NCI-H2107 (cell line): Measurements from ENCODE around the gene ITM2C.

ENCODE experiments used
- DNase-seq: peaks from one replicate; lab custom pipeline; 2025; lab: John Stamatoyannopoulos, UW

Gene ITM2C

GRCh38 chr2:230864605-230865306, at the start of gene ITM2C:
TSS of gene ITM2C (plus strand) at chr2:230864942. CDS start at chr2:230865026, 84 bp downstream.
- no peak for DNase-seq

- DNase-seq = no peak
Measured at GRCh38 chr2:230815088-230815487, 49.7 kb upstream of the ITM2C start.

DNA sequence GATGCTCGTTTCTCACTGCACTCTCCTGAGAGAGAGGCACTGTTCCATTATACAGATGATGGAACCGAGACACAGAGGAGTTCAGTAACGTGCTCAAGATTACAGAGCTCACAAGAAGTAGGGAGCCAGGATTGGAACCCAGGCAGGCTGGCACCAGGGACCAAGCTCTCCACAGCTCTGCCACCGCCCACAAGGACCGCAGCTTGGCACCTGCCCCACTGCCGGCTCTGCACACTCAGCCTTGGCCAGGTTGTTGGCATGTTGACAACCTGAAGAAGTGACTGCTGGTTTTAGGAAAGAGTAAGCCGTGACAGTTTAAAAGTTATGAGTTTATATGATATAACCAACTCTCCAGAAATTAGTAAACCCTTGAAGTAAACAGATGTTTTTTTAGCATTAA, 48.0 kb upstream of the ITM2C start:
- no peak for DNase-seq

DNA sequence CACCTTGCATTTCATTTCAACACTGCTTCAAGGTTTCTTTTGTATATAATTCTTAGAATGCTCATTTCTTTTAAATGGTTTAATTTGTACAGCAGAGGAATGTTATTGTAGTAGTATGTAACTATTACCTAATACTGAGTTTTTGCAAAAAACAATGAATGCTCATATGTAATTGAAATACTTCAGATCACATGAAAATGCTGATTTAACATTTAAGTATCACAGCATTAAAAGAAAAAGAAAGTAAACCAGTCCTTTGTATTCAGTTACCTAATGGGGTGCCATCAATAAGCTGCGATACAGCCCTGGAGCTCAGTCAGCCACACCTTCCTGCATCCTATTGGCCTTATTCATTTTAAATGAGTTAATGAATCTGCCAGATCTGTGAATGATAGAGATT, 45.3 kb upstream of the ITM2C start:
- no peak for DNase-seq

DNA sequence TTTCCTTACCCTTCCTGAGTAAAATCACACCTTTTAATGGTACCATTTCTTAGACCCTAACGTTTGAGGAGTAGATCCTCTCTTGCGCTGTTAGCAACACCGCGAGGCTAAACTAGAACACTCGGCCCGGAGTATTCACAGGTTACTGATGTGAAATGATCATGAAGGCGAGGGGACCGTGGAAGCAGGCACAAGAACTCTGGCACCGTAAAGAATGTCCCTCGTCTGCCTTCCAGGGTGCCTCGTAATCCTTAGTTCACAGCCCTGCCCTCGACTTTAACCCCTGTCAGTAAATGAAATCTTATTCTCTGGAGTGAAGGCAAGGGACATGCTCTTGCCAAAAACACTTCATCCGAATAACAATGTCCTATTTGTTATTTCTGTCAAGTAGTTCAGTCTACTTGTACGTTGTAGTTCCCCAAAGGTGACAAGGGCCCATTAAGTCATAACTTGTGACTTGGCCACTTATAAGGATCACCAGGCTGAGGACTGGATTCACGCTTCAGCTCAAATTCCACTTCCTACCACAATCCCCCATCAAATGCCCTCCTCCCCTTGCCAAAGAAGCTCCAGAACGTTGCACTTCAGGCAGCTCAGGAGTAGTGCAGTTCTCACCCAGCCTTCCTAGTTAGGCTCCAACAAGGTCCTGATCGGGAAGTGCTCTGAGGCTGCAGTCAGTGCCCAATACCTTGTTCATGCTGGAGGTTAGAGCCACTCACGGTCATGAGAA, 43.3 kb upstream of the ITM2C start:
- no peak for DNase-seq

DNA sequence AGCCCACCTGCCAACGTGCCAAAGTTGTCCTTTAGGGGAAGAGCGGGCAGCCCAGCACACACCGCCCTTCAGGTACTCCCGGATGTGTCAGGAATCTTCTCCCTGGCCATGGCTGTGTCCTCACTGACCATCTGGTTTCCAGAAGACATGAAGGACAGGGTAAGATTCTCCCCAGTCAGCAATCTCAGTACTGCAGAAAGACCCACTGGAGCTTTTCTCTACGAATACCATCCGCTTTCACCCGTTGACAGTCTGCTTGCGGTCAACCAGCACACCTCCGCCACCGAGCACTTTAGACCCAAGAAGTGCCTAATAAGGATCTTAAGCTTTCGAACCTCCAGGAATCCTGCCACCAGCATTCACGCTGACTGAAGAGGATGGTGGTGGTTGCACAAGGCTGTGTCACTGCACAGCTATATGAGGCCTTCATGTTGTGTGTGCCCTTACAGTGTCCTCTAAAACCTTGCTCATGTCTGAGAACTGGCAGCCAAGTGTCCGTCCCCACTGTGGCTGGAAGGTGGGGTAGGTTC, 42.7 kb upstream of the ITM2C start:
- DNase-seq = no peak

- DNase-seq = no peak
Measured at GRCh38 chr2:230823264-230823964, 41.3 kb upstream of the ITM2C start.

- peak; percentile 48 for DNase-seq
Measured at GRCh38 chr2:230824406-230824978, 40.2 kb upstream of the ITM2C start.

DNA sequence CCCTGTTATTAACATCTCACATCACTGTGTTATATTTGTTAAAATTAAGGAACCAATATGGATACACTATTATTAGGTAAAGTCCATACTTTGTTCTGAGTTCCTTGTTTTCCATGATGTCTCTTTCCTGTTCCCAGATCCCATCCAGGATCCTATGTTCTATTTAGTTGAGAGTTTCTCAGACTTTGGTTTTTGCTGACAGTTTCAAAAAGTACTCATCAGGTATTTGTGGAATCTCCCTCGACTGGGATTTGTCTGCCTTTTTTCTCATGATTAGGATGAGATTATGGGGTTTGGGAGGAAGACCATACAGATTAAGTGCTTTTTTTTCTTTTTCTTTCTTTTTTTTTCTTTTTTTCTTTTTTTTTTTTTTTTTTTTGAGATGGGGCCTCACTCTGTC, 39.4 kb upstream of the ITM2C start:
- no peak for DNase-seq

DNA sequence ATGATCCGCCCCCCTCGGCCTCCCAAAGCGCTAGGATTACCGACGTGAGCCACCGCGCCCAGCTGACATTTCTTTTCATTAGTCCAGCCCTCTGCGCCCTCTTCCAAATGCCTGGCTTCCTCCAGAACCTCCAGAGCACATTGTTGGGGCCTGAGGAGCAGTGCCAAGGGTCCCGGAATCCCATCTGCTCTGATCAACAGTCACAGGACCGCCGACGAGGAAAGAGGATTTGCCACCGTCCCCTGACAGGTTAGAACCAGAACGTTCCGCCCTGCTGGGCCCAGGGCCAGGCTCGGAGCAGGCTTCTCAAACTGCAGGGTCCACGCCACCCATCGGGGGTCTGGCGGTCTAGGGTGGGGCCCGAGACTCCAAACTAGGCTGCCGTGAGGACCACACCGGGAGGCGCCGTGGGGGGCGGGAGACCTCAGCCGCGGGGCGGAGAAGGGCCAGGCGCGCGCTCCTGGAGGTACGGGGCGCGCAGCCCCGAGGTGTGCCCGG, 36.9 kb upstream of the ITM2C start:
- DNase-seq = no peak

GRCh38 chr2:230828272-230828961, 36.3 kb upstream of the ITM2C start:
- no peak for DNase-seq

GRCh38 chr2:230829293-230829692, 35.4 kb upstream of the ITM2C start:
- DNase-seq = no peak

GRCh38 chr2:230829959-230830358, 34.8 kb upstream of the ITM2C start:
- no peak for DNase-seq

- no peak for DNase-seq
Measured at GRCh38 chr2:230830428-230830827, 34.3 kb upstream of the ITM2C start.

DNA sequence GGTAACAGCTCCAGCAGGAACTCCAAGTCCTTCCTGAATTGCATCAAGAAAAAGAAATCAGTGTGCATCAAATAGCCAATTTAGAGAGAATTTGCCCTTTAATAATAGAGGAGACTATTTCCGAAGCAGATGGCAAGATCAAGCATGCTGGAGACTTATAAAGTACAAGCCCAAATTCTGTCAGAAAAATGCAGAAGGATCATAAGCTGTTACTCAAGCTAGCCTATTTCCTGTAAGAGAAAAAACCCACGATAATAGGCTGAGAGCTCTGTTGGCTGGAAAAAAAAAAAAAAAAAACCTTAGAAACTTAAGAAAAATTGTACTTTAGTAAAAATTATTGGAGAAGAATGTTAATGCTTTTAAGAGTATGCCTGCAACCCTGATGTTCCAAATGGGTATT, 24.4 kb upstream of the ITM2C start:
- no peak for DNase-seq

GRCh38 chr2:230842473-230842872, 22.3 kb upstream of the ITM2C start:
- DNase-seq = no peak

GRCh38 chr2:230843132-230843531, 21.6 kb upstream of the ITM2C start:
- no peak for DNase-seq

GRCh38 chr2:230846360-230846759, 18.4 kb upstream of the ITM2C start:
- no peak for DNase-seq

- DNase-seq = peak; percentile 61
Measured at GRCh38 chr2:230847883-230848388, 16.8 kb upstream of the ITM2C start.

DNA sequence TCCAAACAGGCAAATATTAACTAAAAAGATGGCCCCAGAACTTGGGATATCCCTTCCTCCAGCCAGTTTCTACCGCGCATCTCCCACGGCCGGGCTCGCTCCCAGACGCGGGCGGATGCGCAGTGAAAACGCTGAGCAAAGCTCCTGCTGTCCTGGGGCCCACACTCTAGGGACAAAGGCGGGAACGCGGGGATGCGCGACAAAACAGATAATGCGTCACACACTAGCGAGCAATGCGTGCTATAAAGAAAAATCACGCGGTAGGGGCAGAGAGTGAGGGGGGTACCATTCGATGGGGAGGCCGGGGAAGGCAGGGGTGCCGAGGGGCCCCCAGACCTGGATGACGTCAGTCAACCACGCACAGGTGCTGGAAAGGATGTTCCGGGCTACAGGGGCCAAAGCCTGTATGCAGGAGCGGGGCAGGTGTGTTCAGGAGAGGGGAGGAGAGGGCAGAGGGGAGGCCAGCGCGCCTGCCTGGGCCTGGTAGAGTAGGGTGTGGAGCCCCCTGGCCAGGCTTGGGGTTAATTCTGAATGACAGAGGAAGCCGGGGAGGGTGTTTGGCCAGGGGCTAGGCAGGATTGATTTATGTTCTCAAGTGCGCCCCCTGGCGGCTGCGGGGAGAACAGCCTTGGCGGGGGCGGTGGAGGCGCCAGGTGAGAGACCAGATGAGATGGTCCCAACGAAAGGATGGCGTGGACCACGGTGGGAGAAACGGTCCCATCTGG, 14.9 kb upstream of the ITM2C start:
- no peak for DNase-seq

DNA sequence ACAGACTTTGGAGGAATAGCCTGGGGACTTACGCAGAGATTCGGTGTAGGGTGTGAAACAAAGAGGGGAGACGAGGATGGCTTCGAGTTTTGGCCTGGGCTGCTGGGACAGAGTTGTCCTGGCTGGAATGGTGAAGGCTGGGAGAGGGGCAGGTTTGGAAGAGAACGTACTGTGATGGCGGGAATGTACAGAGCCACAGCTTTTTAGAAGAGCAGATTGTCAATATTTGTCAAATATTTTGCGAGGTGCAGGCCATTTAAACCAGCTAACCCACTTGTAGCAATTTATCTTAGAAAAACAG, 14.4 kb upstream of the ITM2C start:
- DNase-seq = no peak
